Lower leg skin (tissue), 3 donors: ENCODE results near the gene GPC6.

Experiments used
- CTCF ChIP-seq, 3 donors: fragments of 450-650 bp; IDR thresholded peaks; one replicate each; pipeline ENCODE4 v1.5.1; 2016; ENCODE audit warnings: antibody characterized with exemption in 3 of 3, mild to moderate bottlenecking in 3 of 3, moderate library complexity in 2 of 3
- POLR2A ChIP-seq, 2 donors: fragments of 450-650 bp; IDR thresholded peaks; one replicate each; pipeline ENCODE4 v1.6.1; 2016 to 2017; ENCODE audit warnings: antibody characterized with exemption in 2 of 2, mild to moderate bottlenecking in 1 of 2, moderate library complexity in 1 of 2

GRCh38 chr13:94050039-94050438 lies 823.4 kb downstream of the GPC6 start:
- no peak for TF ChIP-seq CTCF (IDR thresholded peaks at IDR 0.05)
- TF ChIP-seq POLR2A (IDR thresholded peaks at IDR 0.05), result no peak
